HG02759 (cell line): ENCODE results near the gene COL18A1.
"Not testable (repeated sequence)": the region's sequence is repeated elsewhere in the genome, so short reads cannot be mapped to it uniquely, and the experiment has no call there.

Experiments
- ATAC-seq: cut with Tn5 transposase; IDR thresholded peaks from one replicate; pipeline ENCODE4 v1.9.1; 2021; ENCODE audit warnings: mild to moderate bottlenecking, moderate library complexity; ENCODE audit not compliant: unreplicated experiment

Gene COL18A1

GRCh38 chr21:45438391-45439145, 33.6 kb downstream of the COL18A1 start:
- no peak for ATAC-seq

DNA sequence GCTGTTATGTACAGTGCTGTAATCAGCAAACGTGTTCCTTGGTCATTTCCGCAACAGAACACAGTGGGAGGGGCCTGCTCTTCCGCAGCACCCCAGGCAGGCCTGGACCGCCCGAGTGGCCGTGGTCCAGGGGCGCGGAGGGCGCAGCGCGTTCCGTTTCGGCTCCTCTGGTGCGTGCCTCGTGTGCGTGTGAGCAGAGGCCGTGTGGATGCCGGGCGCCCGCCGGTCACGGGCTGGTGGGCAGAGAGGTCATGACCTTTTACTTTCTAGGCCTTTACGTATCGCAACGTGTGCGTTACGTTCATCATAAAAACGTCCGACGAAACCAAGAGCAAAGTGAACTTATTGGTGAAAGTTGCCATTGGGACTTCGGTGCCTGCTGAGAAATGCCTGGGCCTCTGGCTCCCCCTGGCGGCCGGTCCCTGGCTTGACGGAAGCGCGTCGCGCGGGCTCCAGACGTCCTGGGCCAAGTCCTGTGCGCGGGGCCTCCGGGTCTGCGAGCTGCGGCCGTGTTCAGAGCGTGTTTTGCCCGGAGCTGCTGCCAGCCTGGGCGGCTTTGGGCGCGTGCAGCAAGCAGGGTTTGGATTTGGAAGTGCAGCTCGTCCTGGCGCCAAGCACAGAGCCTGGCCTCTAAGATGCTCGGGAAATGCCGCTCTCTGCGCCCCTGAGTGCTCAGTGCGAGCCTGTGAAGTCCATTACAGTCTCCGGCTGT, 34.4 kb downstream of the COL18A1 start:
- peak; percentile 70 for ATAC-seq

GRCh38 chr21:45439901-45440461, 35.0 kb downstream of the COL18A1 start:
- ATAC-seq: no peak

DNA sequence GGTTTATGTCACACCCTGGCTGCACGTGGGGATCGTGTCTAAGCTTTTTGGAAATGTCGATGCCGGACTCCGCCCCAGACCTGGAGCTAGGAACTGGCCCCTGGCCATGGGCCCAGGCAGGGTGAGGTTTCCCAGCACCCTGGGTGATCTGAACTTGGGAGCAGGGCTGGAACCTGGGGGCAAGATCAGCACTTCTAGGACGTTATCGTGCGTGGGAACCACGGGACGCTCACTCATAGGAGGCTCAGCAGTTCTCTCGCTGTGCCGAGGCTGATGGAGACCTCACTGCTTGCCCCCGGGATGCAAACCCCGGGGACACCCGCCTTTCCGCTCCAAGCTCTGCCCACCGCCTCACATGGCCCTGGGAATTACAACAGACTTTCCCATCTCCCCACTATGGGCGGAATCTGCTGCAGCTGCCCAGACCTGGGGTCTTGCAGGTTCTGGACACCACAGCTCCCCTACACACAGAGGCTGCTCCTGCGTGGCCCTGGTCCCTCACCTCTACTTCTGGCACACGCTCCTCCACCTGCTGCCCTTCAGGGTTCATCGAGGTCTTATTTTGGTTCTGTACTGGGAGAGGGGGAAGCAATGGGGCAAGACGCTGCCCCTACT, 35.9 kb downstream of the COL18A1 start:
- no peak for ATAC-seq

DNA sequence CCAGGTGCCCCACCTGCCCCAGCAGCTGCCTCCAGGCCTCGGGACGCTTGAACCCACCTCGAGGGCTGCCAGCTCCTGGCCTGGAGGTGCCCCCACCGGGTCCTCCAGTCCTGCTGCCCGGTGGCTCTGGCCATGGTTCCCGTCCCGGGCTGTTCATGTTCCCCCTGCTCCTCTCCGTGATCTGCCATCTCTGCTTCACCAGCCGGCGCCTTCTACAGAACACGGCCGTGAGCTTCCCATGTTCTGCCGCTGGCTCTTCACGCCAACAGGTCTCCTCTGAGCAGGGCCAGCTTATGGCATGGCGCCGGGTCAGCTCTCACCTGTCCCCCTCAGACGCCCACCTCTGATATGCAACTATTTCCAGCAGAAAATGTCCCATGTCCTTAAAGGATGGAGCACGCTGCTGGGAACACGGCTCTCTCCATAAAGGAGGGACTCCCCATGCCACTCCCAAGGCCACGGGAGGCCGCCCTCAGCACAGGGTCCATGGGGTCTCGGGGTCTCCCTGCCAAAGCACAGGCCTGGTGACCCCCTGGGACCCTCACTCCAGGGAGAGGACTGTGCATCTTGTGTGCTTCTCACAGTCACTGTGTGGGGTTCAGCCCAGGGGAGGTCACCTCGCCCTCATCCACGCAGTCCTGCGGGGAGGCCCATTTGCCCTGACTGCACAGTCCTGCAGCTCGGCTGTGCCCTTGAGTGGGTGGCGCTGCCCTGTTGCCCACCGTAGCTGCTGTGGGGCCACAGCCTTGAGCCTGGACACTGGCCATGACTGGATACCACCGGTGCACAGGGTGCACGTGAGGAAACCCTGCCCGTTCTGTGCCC, 36.7 kb downstream of the COL18A1 start:
- no peak for ATAC-seq

DNA sequence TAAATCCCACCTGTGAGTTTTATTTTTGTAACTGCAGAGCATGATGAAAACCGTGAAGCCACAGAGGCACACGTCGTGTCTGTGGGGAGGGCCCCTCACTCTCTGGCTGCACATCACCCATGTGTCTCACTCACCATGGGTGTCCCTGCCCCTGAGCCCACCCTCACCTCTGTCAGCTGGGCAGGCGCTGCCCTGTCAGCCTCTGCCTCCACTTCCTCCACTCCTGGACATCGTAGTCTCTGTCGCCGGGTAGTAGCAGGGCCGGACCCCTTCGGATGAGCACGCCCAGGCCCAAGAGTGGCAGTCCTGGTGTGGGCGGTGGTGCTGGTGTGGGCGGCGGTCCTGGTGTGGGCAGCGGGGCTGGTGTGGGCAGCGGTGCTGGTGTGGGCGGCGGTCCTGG, 37.3 kb downstream of the COL18A1 start:
- ATAC-seq: no peak

GRCh38 chr21:45442686-45443594, 38.0 kb downstream of the COL18A1 start:
- ATAC-seq: not testable (repeated sequence)

DNA sequence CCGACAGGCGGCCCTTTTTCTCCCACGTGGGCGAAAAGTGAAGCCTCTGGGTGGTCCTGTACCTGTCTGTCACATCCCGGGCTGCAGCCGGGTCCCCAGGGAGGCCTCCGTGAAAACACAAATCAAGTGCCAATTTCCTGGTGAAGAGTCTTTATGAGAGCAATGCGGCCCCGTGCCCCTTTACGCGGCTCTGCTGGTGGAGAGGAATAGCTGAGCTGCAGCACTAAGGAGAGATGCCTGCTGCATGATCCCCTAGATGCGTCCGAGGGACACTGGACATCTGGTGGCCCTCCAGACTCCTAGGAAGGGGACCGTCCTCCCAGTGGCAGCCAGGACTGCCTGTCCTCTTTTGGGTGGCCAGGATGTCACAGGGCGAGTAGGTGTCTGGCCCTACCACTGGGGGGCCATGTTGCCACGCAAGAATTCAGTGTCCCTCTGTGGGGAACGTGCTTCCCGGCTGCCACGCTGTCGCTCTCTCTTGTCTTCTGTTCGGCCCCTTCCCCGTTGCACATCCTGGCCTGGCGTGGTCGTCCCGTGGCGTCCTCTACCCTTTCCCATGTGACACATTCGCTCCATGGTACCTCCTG, 38.7 kb downstream of the COL18A1 start:
- ATAC-seq: no peak

- ATAC-seq: no peak
These were observed 39.4 kb downstream of the COL18A1 start for GRCh38 chr21:45444385-45444784.

GRCh38 chr21:45445369-45445768, 40.4 kb downstream of the COL18A1 start:
- no peak for ATAC-seq

- no peak for ATAC-seq
These were observed 42.9 kb downstream of the COL18A1 start for GRCh38 chr21:45447821-45448220.

DNA sequence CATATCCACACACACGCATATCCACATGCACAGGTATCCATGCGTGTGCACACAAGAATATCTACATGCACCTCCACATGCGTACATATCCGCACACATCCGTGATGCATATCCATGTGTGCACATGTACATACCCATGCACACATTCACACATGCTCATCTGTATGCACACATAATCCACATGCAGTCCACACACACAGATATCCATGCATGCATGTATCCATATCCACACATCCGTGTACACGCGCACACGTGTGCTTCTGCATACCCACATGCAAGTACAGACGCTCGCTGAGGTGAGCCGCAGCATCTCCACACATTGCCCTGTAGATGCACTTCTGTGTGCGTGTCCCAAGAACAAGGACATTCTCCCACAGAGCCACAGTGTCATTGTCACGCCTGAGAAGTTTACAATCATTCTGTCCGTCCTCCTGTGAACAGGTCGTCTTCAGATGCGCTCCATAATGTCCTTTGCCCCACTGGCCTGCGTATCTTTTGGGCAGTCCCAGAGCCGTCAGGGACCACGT, 43.4 kb downstream of the COL18A1 start:
- ATAC-seq: no peak

GRCh38 chr21:45448810-45449657, 44.1 kb downstream of the COL18A1 start:
- ATAC-seq: no peak

DNA sequence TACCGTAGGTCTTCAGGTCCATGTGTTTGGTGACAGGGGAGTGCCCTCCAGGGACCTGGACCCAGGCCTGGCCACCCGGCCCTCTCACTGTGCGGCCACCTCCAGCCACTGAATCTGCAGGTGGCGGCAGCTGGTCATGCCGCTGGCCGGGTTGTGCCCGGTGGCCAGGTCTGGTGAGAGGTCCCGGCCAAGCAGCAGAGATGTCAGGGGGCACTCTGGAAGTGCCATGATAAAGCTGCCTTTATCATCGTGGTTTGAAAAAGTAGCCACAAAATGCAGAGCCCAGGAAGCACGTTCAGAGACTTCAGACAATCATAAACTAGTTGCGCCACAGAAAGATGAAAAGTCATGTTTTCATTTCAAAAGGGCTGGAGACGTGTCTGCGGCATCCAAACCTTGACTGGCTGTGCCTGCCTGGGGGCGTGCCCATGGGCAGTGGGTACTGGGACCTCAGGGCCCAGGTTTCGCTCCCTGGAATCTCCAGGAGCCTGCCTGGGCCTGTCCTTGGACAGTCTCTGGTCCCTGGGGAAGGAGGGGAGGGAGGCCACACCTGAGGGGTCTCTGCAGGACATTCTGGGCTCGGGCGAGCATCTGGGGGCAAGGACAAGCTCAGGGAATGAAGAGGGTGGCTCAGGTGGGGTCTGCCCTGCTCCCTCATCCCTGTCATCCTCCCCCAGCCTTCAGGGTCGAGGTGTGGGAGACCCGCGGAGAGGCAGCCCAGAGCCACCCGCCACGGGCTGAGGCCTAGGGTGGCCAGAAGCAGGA, 44.9 kb downstream of the COL18A1 start:
- ATAC-seq: no peak

DNA sequence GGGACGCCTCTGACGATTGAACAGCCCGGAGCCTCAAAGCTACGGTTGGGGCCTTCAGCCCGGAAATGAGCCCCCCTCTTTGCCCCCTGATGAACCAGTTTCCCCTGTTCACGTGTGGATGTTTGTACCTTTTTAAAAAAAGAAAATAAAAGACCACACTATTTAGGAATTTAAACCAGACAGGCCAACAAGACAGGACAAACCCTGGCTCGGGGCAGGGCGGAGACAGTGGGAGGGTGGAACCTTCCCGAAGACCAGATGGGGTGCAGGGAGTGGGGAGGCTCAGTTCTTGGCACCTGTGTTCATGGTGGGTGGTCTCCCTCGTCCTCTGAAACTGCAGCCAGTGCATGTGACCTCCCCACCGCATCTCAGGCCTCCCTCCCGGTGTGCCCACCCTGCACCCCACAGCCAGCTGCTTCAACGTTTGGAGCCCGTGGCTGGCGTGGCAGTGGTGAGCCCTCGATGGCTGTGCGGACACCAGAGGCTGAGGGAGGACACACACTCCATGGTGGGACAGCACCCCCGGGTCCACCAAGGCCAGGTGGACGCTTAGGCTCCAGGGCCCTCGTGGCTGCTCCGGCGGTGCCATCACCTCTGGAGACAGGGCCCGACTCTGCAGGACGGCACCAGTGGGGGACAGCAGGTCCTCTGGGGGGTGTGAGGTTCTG, 45.6 kb downstream of the COL18A1 start:
- no peak for ATAC-seq

- ATAC-seq: no peak
These were observed 46.3 kb downstream of the COL18A1 start for GRCh38 chr21:45451091-45451740.
